ENCODE results near the gene MICU1. TPM values are rescaled to one million over a fixed set of nuclear protein-coding genes. Genes with fewer than 3 reads are reported as not detected.
A peak's percentile ranks its signal among the peaks of the same experiment; 100 is the strongest.

The MICU1 gene
- total and polyA plus RNA-seq, 2 of the 13 experiments (the other 11 are each of a cell fraction or from before 2014, with no cell fraction given): 32.5 to 56.1 TPM

GRCh38 chr10:72370201-72370722 is 255.6 kb downstream of the MICU1 start (continued):
- TF ChIP-seq ZNF512B (CRISPR knock-in tag; IDR thresholded peaks at IDR 0.05; ENCODE audit: borderline replicate concordance) (no peak), RARA (CRISPR knock-in tag; IDR thresholded peaks at IDR 0.05) (no peak)

- 82% methylated on average over 4 of the region's 4 CpGs for WGBS (ENCODE audit: low lambda C conversion rate)
- H3K4me1 ChIP-seq (ENCODE audit: insufficient read depth, low read length): peaks cover 10% of the 10 kb centered on the region
- H3K9me3 ChIP-seq (ENCODE audit: low read length): no peaks in the 10 kb centered on the region
- in situ Hi-C loops (cut with HindIII; ENCODE audit: extremely low pct_ligation_motif_present, low pct_unique_long_range_greater_than_20kb): loop anchor here (5.0 to 10.0 kb wide), 3 partner anchors 197 to 467 kb away; partner anchors contain the start of gene MCU
- H2AFZ ChIP-seq (ENCODE audit: low read length): no peak overlapping the region
- H3K4me3 ChIP-seq (replicated peaks in 1 of 3; ENCODE audit: insufficient read depth in 1 of 3, low read depth in 2 of 3, low read length in 3 of 3): no peak overlapping the region
- peaks cover 18 to 54% of the 10 kb centered on the region in 2 experiments for H3K36me3 ChIP-seq (replicated peaks in 1 of 2; ENCODE audit: control insufficient read depth in 1 of 2, insufficient read depth in 2 of 2, low read length in 2 of 2)
- H3K27me3 ChIP-seq (ENCODE audit: control insufficient read depth in 1 of 2, insufficient read depth in 2 of 2, low read length in 2 of 2): no peaks in the 10 kb centered on the region
- FAIRE-seq: no peak
- no peaks in the 10 kb centered on the region for H3K79me2 ChIP-seq (ENCODE audit: insufficient read depth, low read length)
- ChIA-PET POLR2A (no interaction called here), CTCF (ENCODE audit: low intra/inter-chr PET ratio, low total read pairs) (no interaction called here)
- intact Hi-C loops (cut with micrococcal nuclease; ENCODE audit: unreplicated experiment): no loop called here
- BruUV-seq (replicated peaks): TSS peak; percentile 57
- DNase-seq (ENCODE audit: low spot score): no peak
- H3K27ac ChIP-seq (ENCODE audit: extremely low read length, insufficient read depth, low read length): no peak overlapping the region
- H4K20me1 ChIP-seq (ENCODE audit: insufficient read depth, low read length): no peaks in the 10 kb centered on the region
- ATAC-seq: no peak
- no peak overlapping the region for H3K9ac ChIP-seq (ENCODE audit: insufficient read depth, low read depth, low read length)
- no peak overlapping the region for H3K4me2 ChIP-seq (ENCODE audit: low read depth, low read length)
- no peak for TF ChIP-seq ZNF841 (CRISPR knock-in tag; IDR thresholded peaks at IDR 0.05; ENCODE audit: borderline replicate concordance)
- no peak for TF ChIP-seq KMT2A (CRISPR knock-in tag; IDR thresholded peaks at IDR 0.05)
Measured at GRCh38 chr10:72367301-72367960, 258.4 kb downstream of the MICU1 start.

All from HepG2 (cell line).